ENCODE data around the gene NFYB. TPM values are rescaled to one million over a fixed set of nuclear protein-coding genes. Genes with fewer than 3 reads are reported as not detected.
"Not testable (repeated sequence)": the region's sequence is repeated elsewhere in the genome, so short reads cannot be mapped to it uniquely, and the experiment has no call there.

The NFYB gene
- polyA plus RNA-seq, 1 experiment = 23.3 TPM

DNA sequence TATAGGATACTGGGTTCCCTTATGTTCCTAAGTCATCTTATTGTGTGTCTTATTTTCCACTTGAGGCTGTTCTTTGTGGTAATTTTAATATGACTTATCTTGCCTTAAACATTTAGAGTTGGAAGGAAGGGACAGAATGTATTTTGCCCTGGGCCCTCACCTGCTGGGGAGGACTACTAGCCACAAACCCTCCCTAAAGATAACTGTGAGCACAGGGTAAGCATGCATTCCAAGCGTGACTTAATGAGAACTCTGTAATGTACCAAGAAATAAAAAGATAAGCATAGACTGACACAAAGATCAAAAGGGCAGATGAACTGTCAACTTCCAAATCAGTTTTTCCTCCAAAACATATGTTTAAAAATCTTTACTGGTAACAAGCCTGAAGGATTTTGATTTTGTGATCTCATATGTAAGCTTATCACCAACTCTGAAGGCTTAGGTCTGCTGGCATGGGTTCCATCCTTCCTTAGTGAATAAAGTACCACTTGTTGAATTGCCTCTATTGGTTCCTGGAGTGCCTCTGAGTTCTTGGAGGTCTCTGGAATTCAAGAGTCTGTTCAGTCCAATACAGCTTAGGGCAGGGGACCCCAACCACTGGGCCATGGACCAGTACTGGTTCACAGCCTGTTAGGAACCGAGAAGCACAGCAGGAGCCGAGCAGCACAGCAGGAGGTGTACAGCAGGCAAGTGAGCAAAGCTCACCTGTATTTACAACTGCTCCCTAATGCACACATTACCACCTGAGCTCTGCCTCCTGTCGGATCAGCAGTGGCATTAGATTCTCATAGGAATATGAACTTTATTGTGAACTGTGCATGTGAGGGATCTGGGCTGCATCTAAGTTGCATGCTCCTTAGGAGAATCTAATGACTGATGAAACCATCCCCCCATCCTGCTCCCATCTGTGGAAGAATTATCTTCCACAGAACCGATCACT is 29.8 kb upstream of the NFYB start:
- TF ChIP-seq, protein P1, sequence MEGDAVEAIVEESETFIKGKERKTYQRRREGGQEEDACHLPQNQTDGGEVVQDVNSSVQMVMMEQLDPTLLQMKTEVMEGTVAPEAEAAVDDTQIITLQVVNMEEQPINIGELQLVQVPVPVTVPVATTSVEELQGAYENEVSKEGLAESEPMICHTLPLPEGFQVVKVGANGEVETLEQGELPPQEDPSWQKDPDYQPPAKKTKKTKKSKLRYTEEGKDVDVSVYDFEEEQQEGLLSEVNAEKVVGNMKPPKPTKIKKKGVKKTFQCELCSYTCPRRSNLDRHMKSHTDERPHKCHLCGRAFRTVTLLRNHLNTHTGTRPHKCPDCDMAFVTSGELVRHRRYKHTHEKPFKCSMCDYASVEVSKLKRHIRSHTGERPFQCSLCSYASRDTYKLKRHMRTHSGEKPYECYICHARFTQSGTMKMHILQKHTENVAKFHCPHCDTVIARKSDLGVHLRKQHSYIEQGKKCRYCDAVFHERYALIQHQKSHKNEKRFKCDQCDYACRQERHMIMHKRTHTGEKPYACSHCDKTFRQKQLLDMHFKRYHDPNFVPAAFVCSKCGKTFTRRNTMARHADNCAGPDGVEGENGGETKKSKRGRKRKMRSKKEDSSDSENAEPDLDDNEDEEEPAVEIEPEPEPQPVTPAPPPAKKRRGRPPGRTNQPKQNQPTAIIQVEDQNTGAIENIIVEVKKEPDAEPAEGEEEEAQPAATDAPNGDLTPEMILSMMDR (IDR thresholded peaks at IDR 0.05; ENCODE audit: insufficient read depth, low read depth, low read length) = no peak
- DNase-seq (ENCODE audit: low read depth) = no peak
- H3K27me3 ChIP-seq (ENCODE audit: control insufficient read depth, insufficient read depth, low read length) = no peaks in the 10 kb centered on the region
- ChIA-PET POLR2A (no interaction called here), CTCF (interaction anchor here (1.4 to 1.6 kb wide), 2 partner anchors 9 to 11 kb away, joined by 3 read pairs; no protein-coding TSS in a partner anchor)
- no peaks in the 10 kb centered on the region for H3K36me3 ChIP-seq (ENCODE audit: control insufficient read depth, insufficient read depth, low read length)
- H3K4me3 ChIP-seq (ENCODE audit: low read depth, low read length) = no peak overlapping the region

DNA sequence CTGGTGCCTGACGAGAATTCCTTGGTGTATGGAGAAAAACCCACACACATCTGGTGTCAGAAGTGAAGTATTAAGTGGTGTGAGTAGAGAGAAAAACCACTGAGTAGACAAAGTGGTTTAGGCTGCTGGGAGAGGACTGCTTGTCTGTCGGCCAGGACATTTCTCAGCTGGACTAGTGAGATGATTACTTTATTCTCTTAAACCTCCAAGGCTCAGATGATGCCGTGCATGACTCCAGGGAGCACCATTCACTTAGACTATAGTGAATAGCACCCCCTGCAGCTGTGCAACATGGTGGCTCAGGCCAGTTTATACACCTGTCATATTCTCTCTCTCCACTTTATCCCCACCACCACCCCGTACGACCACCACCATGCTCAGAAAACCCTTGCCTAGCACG is 28.5 kb upstream of the NFYB start:
- Histone ChIP-seq H3K4me3 (ENCODE audit: low read depth, low read length) (no peak overlapping the region), H3K36me3 (ENCODE audit: control insufficient read depth, insufficient read depth, low read length) (no peaks in the 10 kb centered on the region), H3K27me3 (ENCODE audit: control insufficient read depth, insufficient read depth, low read length) (no peaks in the 10 kb centered on the region)
- ChIA-PET CTCF (interaction anchor here (1.4 to 1.6 kb wide), 2 partner anchors 10 to 11 kb away, joined by 3 read pairs; no protein-coding TSS in a partner anchor), POLR2A (no interaction called here)
- no peak for DNase-seq (ENCODE audit: low read depth)
- TF ChIP-seq, protein P1 (IDR thresholded peaks at IDR 0.05; ENCODE audit: insufficient read depth, low read depth, low read length) = no peak

DNA sequence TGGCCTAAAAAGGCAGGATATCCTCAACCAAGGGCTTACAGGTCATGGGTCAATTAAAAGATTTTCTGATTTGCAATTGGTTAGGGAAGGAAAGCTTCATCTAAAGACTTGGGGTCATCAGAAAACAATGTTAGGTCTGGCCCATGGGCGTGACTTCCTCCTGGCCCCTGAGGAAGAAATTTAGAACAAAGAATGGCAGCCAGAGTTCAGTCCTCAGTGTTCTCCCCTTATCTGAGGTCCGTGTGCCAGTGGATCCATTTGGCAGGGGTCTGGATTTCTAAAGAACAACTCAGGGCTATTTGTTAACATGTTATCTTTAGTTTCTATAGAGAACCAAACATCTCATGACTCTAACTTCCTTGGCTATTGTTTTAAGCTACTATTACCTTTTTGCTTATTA is 27.8 kb upstream of the NFYB start:
- no peak for DNase-seq (ENCODE audit: low read depth)
- POLR2A ChIA-PET = no interaction called here
- Histone ChIP-seq H3K36me3 (ENCODE audit: control insufficient read depth, insufficient read depth, low read length) (no peaks in the 10 kb centered on the region), H3K27me3 (ENCODE audit: control insufficient read depth, insufficient read depth, low read length) (no peaks in the 10 kb centered on the region), H3K4me3 (ENCODE audit: low read depth, low read length) (no peak overlapping the region)
- CTCF ChIA-PET = interaction anchor here (1.6 kb wide), 1 partner anchor 11 kb away, joined by 3 read pairs; no protein-coding TSS in a partner anchor
- TF ChIP-seq, protein P1 (IDR thresholded peaks at IDR 0.05; ENCODE audit: insufficient read depth, low read depth, low read length) = no peak

DNA sequence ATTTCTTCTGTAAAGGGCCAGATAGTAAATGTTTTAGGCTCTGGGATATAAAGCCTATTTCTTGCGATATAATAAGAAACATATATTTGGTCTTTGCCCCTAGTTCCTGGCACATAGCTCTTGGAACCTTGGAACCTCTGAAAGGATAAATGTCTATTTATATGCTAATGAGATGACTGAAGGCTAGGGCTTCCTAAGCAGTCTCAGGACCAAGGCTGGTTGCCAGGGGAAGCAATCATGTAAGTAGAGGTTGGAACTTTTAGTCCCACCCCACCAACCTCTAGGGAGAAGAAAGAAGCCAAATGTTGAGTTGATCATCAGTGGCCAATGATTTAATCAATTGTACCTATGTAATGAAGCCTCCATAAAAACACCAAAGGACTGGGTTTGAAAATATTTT is 26.6 kb upstream of the NFYB start:
- no peak overlapping the region for H3K4me3 ChIP-seq (ENCODE audit: low read depth, low read length)
- no peaks in the 10 kb centered on the region for H3K27me3 ChIP-seq (ENCODE audit: control insufficient read depth, insufficient read depth, low read length)
- ChIA-PET CTCF (no interaction called here), POLR2A (interaction anchor here (0.6 kb wide), 1 partner anchor 964 kb away, joined by 11 read pairs; no protein-coding TSS in a partner anchor)
- H3K36me3 ChIP-seq (ENCODE audit: control insufficient read depth, insufficient read depth, low read length) = no peaks in the 10 kb centered on the region
- no peak for DNase-seq (ENCODE audit: low read depth)
- TF ChIP-seq, protein P1 (IDR thresholded peaks at IDR 0.05; ENCODE audit: insufficient read depth, low read depth, low read length) = no peak

DNA sequence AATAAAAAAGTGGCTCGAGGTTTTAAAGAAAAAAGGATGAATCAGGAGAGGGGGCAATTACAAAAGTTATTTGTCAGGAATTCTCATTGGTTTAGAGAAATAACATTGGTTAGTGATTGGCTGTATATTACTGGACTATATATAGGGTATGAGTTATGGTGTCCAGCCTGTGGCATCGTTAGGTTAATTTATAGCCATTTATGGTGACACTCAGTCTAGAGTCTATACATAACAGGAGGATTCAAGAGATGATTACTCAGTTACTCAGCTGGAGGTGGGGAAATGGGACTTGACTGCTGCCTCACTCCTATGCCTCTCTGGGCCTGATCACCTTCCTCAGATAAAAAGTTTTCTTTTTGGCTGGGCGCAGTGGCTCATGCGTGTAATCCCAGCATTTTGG is 25.6 kb upstream of the NFYB start:
- CTCF ChIA-PET = no interaction called here
- POLR2A ChIA-PET = interaction anchor here (0.5 kb wide), 1 partner anchor 139 kb away, joined by 3 read pairs; no protein-coding TSS in a partner anchor
- H3K4me3 ChIP-seq (ENCODE audit: low read depth, low read length) = no peak overlapping the region
- H3K27me3 ChIP-seq (ENCODE audit: control insufficient read depth, insufficient read depth, low read length) = no peaks in the 10 kb centered on the region
- DNase-seq (ENCODE audit: low read depth) = no peak
- TF ChIP-seq, protein P1 (IDR thresholded peaks at IDR 0.05; ENCODE audit: insufficient read depth, low read depth, low read length) = no peak
- no peaks in the 10 kb centered on the region for H3K36me3 ChIP-seq (ENCODE audit: control insufficient read depth, insufficient read depth, low read length)

DNA sequence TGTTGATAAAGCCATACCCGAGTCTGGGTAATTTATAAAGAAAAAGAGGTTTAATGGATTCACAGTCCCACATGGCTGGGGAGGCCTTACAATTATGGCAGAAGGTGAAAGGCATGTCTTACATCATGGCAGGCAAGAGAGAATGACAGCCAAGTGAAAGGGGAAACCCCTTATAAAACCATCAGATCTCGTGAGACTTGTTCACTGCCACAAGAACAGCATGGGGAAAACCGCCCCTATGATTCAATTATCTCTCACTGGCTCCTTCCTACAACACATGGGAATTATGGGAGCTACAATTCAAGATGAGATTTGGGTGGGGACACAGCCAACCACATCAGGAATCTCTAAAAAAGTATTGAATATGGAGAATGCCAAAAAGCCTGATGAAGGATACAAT is 25.0 kb upstream of the NFYB start:
- POLR2A ChIA-PET; H3K27me3 ChIP-seq (ENCODE audit: control insufficient read depth, insufficient read depth, low read length); H3K36me3 ChIP-seq (ENCODE audit: control insufficient read depth, insufficient read depth, low read length); DNase-seq (ENCODE audit: low read depth); H3K4me3 ChIP-seq (ENCODE audit: low read depth, low read length): not testable (repeated sequence)
- CTCF ChIA-PET = interaction anchor here (0.7 kb wide), 1 partner anchor 27 kb away, joined by 3 read pairs; no protein-coding TSS in a partner anchor

Data from BJ (cell line).